ENCODE results near the gene ADCY2.

ADCY2 gene

DNA sequence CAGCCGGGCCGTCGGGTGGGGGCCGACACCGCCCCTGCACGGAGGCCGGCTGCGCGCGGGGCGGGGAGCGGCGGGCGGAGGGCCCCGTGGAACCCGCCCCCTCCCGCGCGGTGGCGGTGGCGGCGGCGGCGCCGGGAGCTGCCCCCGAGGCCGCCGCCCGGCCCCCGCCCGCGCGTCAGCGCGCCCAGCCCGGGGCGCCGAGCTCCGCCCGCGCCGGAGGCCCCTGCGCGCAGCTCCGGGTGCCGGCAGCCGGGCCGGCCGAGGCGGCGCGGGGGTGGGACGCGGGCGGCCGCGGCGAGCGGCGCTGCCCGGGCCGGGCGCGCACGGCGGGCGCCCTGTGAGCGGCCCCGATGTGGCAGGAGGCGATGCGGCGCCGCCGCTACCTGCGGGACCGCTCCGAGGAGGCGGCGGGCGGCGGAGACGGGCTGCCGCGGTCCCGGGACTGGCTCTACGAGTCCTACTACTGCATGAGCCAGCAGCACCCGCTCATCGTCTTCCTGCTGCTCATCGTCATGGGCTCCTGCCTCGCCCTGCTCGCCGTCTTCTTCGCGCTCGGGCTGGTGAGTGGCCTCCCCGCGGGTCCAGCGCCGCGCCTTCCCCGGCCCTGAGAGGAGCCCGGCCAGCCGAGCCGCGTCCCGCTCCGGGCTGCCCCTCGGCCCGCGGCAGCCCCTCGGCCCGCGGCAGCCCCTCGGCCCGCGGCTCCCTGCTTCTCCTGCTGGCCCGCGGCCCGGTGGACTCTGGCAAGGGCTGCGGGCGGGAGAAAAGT lies at the start of gene ADCY2:
Gene ADCY2, plus strand, starts transcription at position 192 of the 766 bp plus-strand sequence. Its CDS starts 159 bp downstream, at position 351.
- H3K27ac ChIP-seq (ENCODE audit: low read length), result peak within 1 kb of the TSS; percentile 69
- H3K9ac ChIP-seq (ENCODE audit: low read length in 2 of 2), result peak within 1 kb of the TSS; percentile 58 to 59
- no peaks in the 10 kb centered on the region for H3K9me3 ChIP-seq (ENCODE audit: control insufficient read depth in 2 of 2, low read length in 2 of 2)
- H3K4me1 ChIP-seq (ENCODE audit: control insufficient read depth, insufficient read depth, low read length), result peaks cover 27% of the 10 kb centered on the region
- H3K36me3 ChIP-seq (ENCODE audit: control insufficient read depth in 2 of 2, insufficient read depth in 2 of 2, low read length in 2 of 2), result no peaks in the 10 kb centered on the region
- H3K27me3 ChIP-seq (ENCODE audit: control insufficient read depth in 1 of 2, insufficient read depth in 2 of 2, low read length in 2 of 2), result no peaks in the 10 kb centered on the region
- H3K4me3 ChIP-seq (ENCODE audit: low read length in 2 of 2), result peak within 1 kb of the TSS; percentile 83 to 84

DNA sequence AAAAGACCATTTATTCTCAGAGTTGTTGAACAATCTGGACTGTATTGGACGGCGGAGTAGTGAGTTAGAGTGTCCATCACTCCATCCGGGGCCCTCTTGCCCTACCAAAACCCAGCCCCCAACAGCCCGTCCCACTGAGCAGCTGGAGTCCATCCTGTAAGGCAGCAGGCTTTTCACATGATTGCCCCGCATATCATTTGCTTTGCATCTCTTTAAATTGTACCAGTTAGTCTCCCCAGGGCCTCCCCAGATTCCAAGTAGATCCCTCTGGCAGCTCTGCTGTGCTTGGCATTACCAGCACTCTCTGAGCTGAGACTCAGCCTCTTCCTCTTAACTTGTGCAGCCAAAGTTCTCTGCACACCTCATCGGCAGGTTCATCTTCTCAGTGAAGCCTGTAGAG lies 48.6 kb upstream of the ADCY2 start:
- Histone ChIP-seq H3K9ac (ENCODE audit: low read length in 2 of 2) (no peak overlapping the region), H3K27ac (ENCODE audit: low read length) (no peak overlapping the region)

DNA sequence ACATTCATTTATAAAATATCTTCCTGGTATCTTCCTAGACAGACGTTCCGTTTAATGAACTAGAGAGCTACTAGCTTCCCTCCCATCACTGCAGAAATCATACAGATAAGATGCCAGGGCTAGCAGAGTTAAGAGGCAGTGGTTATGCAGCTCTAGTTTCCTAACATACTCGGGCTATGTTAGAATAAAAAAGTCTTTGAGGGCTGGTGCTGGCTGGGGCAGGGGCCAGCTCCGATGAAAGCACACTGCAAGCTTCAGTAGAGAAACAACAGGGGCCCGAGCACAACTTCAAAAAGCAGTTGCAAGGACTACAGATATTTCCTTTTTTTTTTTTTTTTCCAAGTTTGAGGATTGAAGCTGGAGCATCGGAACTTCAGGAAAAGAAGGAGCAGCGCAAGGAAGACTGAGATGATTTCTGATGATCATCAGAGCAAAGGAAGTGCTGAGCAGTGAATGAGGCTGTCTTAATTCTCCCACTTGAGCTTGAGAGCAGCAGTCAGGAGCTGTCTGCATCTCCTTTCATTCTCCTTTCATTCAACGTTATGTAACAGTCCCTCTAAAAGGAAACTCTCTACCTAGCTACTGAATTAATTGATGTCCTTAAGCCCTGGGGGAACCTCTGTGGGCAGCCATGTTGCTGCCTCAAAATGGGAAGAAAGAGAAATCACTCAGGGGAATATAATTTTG lies 47.6 kb upstream of the ADCY2 start:
- no peaks in the 10 kb centered on the region for H3K36me3 ChIP-seq (ENCODE audit: control insufficient read depth in 2 of 2, insufficient read depth in 2 of 2, low read length in 2 of 2)
- H3K4me3 ChIP-seq (ENCODE audit: low read length in 2 of 2), result peak overlapping the region; percentile 21 to 44
- H3K27ac ChIP-seq (ENCODE audit: low read length), result peak overlapping the region; percentile 24
- H3K9ac ChIP-seq (ENCODE audit: low read length in 2 of 2), result peak overlapping the region in 1 of 2 donors; percentile 29
- H3K27me3 ChIP-seq (ENCODE audit: control insufficient read depth in 1 of 2, insufficient read depth in 2 of 2, low read length in 2 of 2), result no peaks in the 10 kb centered on the region
- H3K9me3 ChIP-seq (ENCODE audit: control insufficient read depth in 2 of 2, low read length in 2 of 2), result no peaks in the 10 kb centered on the region
- peaks cover 5% of the 10 kb centered on the region for H3K4me1 ChIP-seq (ENCODE audit: control insufficient read depth, insufficient read depth, low read length)

More for the DNA sequence above, 48.6 kb upstream of the ADCY2 start:
- Histone ChIP-seq H3K4me1 (ENCODE audit: control insufficient read depth, insufficient read depth, low read length) (peaks cover 5% of the 10 kb centered on the region), H3K9me3 (ENCODE audit: control insufficient read depth in 2 of 2, low read length in 2 of 2) (no peaks in the 10 kb centered on the region), H3K4me3 (ENCODE audit: low read length in 2 of 2) (no peak overlapping the region), H3K27me3 (ENCODE audit: control insufficient read depth in 1 of 2, insufficient read depth in 2 of 2, low read length in 2 of 2) (no peaks in the 10 kb centered on the region), H3K36me3 (ENCODE audit: control insufficient read depth in 2 of 2, insufficient read depth in 2 of 2, low read length in 2 of 2) (no peaks in the 10 kb centered on the region)

DNA sequence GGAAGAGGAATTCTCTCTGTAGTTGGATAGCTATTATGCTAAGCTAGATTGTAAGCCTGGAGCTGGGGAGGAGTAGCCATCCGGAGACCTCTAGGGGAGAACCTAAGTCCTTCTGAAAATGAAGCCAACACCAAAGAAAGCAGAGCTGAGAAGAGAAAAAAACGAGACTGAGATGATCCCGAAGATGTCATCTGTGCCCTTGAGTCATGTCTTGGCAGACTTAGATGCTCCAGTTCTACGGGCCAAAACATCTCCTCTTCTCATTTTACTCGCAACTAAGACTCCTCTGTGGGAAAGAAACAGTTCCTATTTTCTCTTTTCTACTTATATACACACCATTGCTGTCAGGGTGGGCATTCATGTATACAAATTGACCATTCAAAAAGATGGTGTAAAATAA lies 34.3 kb upstream of the ADCY2 start:
- no peak overlapping the region for H3K27ac ChIP-seq (ENCODE audit: low read length)
- peaks cover 0 to 2% of the 10 kb centered on the region in 2 donors for H3K9me3 ChIP-seq (ENCODE audit: control insufficient read depth in 2 of 2, low read length in 2 of 2)
- H3K9ac ChIP-seq (ENCODE audit: low read length in 2 of 2), result no peak overlapping the region
- H3K27me3 ChIP-seq (ENCODE audit: control insufficient read depth in 1 of 2, insufficient read depth in 2 of 2, low read length in 2 of 2), result no peaks in the 10 kb centered on the region
- no peak overlapping the region for H3K4me3 ChIP-seq (ENCODE audit: low read length in 2 of 2)
- no peaks in the 10 kb centered on the region for H3K36me3 ChIP-seq (ENCODE audit: control insufficient read depth in 2 of 2, insufficient read depth in 2 of 2, low read length in 2 of 2)
- no peaks in the 10 kb centered on the region for H3K4me1 ChIP-seq (ENCODE audit: control insufficient read depth, insufficient read depth, low read length)

DNA sequence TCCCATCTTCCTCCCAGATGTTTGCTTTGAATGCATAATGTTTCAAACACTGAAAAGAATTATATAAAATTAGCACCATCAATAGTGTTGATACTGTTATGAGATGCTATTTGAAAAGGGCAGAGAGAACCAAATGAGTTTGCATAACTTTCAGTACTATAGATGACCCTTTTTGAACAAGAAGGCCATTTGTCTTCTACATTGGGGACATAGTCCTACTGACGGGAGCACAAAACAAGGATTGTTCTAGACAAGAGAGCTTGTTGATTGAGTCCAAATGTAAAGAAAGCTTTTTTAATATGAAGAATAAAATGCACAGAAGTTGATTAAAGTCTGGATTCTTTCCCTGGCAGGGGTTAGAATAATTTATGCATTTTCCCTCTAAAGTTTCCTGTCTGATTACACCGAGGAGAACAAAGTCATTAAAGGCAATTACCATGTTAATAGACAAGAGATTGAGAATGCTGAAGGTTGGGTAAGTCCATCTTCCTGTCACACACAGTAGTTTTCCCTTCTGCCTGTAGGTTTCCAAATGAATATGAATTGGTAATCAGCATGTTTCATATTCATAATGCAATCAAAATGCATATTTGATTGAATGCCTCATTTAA lies 32.8 kb upstream of the ADCY2 start:
- no peaks in the 10 kb centered on the region for H3K27me3 ChIP-seq (ENCODE audit: control insufficient read depth in 1 of 2, insufficient read depth in 2 of 2, low read length in 2 of 2)

DNA sequence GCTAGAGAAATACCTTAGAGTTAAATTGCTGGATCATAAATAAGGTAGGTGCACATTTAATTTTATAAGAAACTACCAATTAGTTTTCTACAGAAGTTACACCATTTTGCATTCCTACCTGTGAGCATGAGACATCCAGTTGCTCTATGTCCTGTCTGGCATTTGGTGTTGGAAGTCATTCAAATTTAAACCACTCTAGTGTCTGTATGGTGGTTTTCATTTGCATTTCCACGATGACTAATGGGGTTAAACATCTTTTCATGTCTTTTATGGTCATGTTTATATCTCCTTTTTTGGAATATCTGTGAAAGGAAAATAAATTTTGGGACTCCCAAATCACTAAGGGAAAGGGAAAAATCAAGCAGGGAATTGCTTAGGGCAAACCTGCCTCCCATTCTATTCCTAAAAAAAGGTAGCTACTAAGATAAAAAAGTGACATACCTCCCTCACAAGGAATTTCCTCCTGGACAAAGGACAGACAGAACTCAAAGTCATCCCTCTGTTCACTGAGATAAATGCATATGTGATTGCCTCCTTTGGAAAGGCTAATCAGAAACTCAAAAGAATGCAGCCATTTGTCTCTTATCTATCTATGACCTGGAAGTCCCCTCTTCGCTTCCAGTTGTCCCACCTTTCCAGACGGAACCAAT lies 31.6 kb upstream of the ADCY2 start:
- Histone ChIP-seq H3K4me1 (ENCODE audit: control insufficient read depth, insufficient read depth, low read length) (no peaks in the 10 kb centered on the region), H3K27me3 (ENCODE audit: control insufficient read depth in 1 of 2, insufficient read depth in 2 of 2, low read length in 2 of 2) (no peaks in the 10 kb centered on the region), H3K9ac (ENCODE audit: low read length in 2 of 2) (no peak overlapping the region), H3K4me3 (ENCODE audit: low read length in 2 of 2) (no peak overlapping the region), H3K9me3 (ENCODE audit: control insufficient read depth in 2 of 2, low read length in 2 of 2) (peaks cover 0 to 2% of the 10 kb centered on the region in 2 donors), H3K27ac (ENCODE audit: low read length) (no peak overlapping the region), H3K36me3 (ENCODE audit: control insufficient read depth in 2 of 2, insufficient read depth in 2 of 2, low read length in 2 of 2) (no peaks in the 10 kb centered on the region)

More for the DNA sequence above, 32.8 kb upstream of the ADCY2 start:
- Histone ChIP-seq H3K9ac (ENCODE audit: low read length in 2 of 2) (no peak overlapping the region), H3K4me3 (ENCODE audit: low read length in 2 of 2) (no peak overlapping the region), H3K36me3 (ENCODE audit: control insufficient read depth in 2 of 2, insufficient read depth in 2 of 2, low read length in 2 of 2) (no peaks in the 10 kb centered on the region), H3K9me3 (ENCODE audit: control insufficient read depth in 2 of 2, low read length in 2 of 2) (peaks cover 0 to 2% of the 10 kb centered on the region in 2 donors), H3K27ac (ENCODE audit: low read length) (no peak overlapping the region), H3K4me1 (ENCODE audit: control insufficient read depth, insufficient read depth, low read length) (no peaks in the 10 kb centered on the region)

DNA sequence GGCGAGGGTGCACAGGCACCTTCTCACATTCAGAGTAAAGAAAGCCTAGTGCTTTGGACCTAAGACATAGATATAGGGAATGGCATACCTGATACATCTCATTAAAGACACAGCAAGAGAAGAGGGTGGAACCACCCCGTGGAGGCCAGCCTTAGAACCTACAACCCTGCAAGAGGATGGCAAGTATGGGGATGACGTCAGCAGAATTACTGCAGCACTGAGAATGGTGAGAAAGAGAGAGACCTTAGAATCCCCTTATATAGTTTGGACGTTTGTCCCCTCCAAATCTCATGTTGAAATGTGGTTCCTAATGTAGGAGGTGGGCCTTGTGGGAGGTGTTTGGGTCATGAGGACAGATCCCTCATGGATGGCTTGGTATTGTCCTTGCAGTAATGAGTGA lies 28.2 kb upstream of the ADCY2 start:
- no peak overlapping the region for H3K9ac ChIP-seq (ENCODE audit: low read length in 2 of 2)
- no peaks in the 10 kb centered on the region for H3K36me3 ChIP-seq (ENCODE audit: control insufficient read depth in 2 of 2, insufficient read depth in 2 of 2, low read length in 2 of 2)
- no peak overlapping the region for H3K4me3 ChIP-seq (ENCODE audit: low read length in 2 of 2)
- H3K9me3 ChIP-seq (ENCODE audit: control insufficient read depth in 2 of 2, low read length in 2 of 2), result no peaks in the 10 kb centered on the region
- H3K4me1 ChIP-seq (ENCODE audit: control insufficient read depth, insufficient read depth, low read length), result no peaks in the 10 kb centered on the region
- H3K27me3 ChIP-seq (ENCODE audit: control insufficient read depth in 1 of 2, insufficient read depth in 2 of 2, low read length in 2 of 2), result no peaks in the 10 kb centered on the region
- no peak overlapping the region for H3K27ac ChIP-seq (ENCODE audit: low read length)

DNA sequence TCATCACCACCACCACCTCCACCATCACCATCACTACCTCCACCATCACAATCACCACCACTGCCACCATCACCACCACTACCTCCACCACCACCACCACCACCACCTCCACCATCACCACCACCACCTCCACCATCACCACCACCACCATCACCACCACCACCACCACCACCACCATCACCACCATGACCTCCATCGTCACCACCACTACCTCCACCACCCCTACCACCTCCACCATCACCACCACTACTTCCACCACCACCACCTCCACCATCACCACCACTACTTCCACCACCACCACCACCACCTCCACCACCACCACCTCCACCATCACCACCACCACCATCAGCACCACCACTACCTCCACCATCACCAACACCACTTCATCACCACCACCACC lies 23.5 kb upstream of the ADCY2 start:
- no peaks in the 10 kb centered on the region for H3K4me1 ChIP-seq (ENCODE audit: control insufficient read depth, insufficient read depth, low read length)
- H3K4me3 ChIP-seq (ENCODE audit: low read length in 2 of 2), result no peak overlapping the region
- H3K9ac ChIP-seq (ENCODE audit: low read length in 2 of 2), result no peak overlapping the region
- H3K27ac ChIP-seq (ENCODE audit: low read length), result no peak overlapping the region
- H3K9me3 ChIP-seq (ENCODE audit: control insufficient read depth in 2 of 2, low read length in 2 of 2), result no peaks in the 10 kb centered on the region
- no peaks in the 10 kb centered on the region for H3K27me3 ChIP-seq (ENCODE audit: control insufficient read depth in 1 of 2, insufficient read depth in 2 of 2, low read length in 2 of 2)
- H3K36me3 ChIP-seq (ENCODE audit: control insufficient read depth in 2 of 2, insufficient read depth in 2 of 2, low read length in 2 of 2), result no peaks in the 10 kb centered on the region

DNA sequence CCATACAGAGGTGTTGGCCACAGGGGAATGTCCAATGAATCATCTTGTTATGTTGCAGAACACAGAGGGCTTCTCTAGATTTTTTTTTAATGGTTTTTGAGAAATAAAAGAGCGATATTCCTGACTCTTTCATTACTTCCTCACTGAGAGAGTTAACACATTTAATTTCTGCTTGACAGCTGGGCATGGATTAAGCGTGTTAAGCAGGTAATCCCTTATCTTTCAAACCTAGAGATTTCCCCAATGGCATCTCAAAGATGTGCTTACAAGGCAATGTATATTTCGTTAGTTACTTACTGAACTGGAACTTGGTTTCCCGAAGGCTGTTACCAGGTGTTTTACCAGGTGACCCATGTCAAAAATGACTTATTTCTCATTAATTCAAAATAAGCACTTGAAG lies 21.8 kb upstream of the ADCY2 start:
- Histone ChIP-seq H3K9ac (ENCODE audit: low read length in 2 of 2) (no peak overlapping the region), H3K27me3 (ENCODE audit: control insufficient read depth in 1 of 2, insufficient read depth in 2 of 2, low read length in 2 of 2) (no peaks in the 10 kb centered on the region), H3K27ac (ENCODE audit: low read length) (no peak overlapping the region), H3K4me3 (ENCODE audit: low read length in 2 of 2) (no peak overlapping the region), H3K9me3 (ENCODE audit: control insufficient read depth in 2 of 2, low read length in 2 of 2) (no peaks in the 10 kb centered on the region), H3K4me1 (ENCODE audit: control insufficient read depth, insufficient read depth, low read length) (no peaks in the 10 kb centered on the region), H3K36me3 (ENCODE audit: control insufficient read depth in 2 of 2, insufficient read depth in 2 of 2, low read length in 2 of 2) (no peaks in the 10 kb centered on the region)

DNA sequence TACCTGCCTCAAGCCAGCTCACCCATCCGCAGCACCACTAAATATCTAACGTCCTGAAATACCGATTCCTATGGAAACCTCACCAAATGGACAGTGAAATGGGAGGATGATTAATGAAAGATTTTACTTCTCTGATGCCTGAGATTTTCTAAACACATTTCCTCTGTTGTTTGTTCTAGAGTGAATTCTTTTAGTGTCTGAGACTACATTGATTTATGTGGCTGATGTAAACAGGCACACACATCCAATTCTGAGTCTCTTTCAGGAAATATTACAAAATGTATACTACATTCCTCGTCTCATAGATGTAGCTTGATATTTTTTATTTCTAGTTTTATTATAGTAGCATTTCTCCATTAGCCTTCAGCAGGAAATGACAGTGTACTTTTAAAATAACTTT lies 20.5 kb upstream of the ADCY2 start:
- no peaks in the 10 kb centered on the region for H3K27me3 ChIP-seq (ENCODE audit: control insufficient read depth in 1 of 2, insufficient read depth in 2 of 2, low read length in 2 of 2)
- no peaks in the 10 kb centered on the region for H3K36me3 ChIP-seq (ENCODE audit: control insufficient read depth in 2 of 2, insufficient read depth in 2 of 2, low read length in 2 of 2)
- H3K4me3 ChIP-seq (ENCODE audit: low read length in 2 of 2), result no peak overlapping the region
- no peak overlapping the region for H3K27ac ChIP-seq (ENCODE audit: low read length)
- H3K9ac ChIP-seq (ENCODE audit: low read length in 2 of 2), result no peak overlapping the region
- no peaks in the 10 kb centered on the region for H3K9me3 ChIP-seq (ENCODE audit: control insufficient read depth in 2 of 2, low read length in 2 of 2)
- H3K4me1 ChIP-seq (ENCODE audit: control insufficient read depth, insufficient read depth, low read length), result no peaks in the 10 kb centered on the region
